ENCODE data around the gene RPS2.

DNA sequence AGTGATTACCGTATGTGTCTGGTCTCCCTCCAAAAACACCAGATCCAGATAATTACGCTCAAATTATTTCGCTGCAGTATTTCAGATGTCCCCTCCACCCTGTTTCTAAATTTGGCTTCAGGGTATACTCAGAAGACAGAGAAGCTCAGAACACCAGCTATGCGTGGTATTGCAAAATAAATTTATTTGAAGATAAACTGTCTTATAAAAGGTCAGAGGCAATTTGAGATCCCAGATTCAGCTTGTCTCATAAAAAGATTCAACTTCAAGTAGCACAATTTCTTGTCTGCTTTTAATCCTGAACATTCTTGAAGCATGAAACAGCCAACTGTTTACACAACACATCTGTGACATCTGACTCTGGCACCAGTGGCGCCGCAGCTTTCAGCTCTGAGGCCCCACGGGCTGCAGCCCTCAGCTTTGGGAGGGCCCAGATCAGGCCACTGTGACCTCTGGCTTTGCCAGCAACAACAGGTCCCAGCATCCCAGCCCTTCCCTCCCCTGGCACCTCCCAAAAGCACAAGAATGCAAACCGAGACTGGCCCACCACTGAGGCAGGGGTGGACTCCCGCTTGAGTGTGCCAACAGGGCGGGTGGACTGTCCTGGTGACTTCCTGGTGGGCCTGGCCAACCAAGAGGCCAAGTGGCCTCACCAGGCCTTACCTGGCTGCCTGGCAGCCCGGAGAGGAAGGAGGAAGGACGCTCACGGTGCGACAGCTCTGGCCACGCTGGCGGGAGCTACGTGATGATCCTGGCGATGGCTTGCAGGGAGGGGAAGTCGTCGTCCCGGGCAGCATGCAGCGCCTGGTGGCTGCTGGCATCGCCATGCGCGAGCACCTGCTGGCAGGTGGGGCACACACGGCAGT, 33.1 kb upstream of the RPS2 start:
- no peak for TF ChIP-seq POLR2A (IDR thresholded peaks at IDR 0.05)
- TF ChIP-seq, protein P1, sequence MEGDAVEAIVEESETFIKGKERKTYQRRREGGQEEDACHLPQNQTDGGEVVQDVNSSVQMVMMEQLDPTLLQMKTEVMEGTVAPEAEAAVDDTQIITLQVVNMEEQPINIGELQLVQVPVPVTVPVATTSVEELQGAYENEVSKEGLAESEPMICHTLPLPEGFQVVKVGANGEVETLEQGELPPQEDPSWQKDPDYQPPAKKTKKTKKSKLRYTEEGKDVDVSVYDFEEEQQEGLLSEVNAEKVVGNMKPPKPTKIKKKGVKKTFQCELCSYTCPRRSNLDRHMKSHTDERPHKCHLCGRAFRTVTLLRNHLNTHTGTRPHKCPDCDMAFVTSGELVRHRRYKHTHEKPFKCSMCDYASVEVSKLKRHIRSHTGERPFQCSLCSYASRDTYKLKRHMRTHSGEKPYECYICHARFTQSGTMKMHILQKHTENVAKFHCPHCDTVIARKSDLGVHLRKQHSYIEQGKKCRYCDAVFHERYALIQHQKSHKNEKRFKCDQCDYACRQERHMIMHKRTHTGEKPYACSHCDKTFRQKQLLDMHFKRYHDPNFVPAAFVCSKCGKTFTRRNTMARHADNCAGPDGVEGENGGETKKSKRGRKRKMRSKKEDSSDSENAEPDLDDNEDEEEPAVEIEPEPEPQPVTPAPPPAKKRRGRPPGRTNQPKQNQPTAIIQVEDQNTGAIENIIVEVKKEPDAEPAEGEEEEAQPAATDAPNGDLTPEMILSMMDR (IDR thresholded peaks at IDR 0.05) = no peak
